NB4 (cell line): Measurements from ENCODE around the gene CERCAM.

ENCODE experiments used
- DNase-seq: peaks from one replicate; pipeline ENCODE4 v3.0.0; 2010; ENCODE audit warnings: low read depth
- H3K4me3 ChIP-seq: one replicate; pipeline ENCODE4 v1.5.1; 2011; ENCODE audit warnings: mild to moderate bottlenecking, low read depth, low read length, moderate library complexity
- MYC ChIP-seq: IDR thresholded peaks from 2 replicates; pipeline ENCODE4 v1.6.1; 2011; ENCODE audit warnings: low read depth, low read length
- POLR2A ChIP-seq: IDR thresholded peaks from 2 replicates; pipeline ENCODE4 v1.6.1; 2011; ENCODE audit warnings: mild to moderate bottlenecking; ENCODE audit not compliant: insufficient read length; ENCODE audit errors: extremely low read depth
- TF ChIP-seq, protein P1 (sequence below): IDR thresholded peaks from 2 replicates; pipeline ENCODE4 v1.6.1; 2011; ENCODE audit warnings: low read depth, low read length
- TF ChIP-seq, protein P2 (sequence below): IDR thresholded peaks from one replicate; pipeline ENCODE4 v1.5.1; 2012; ENCODE audit warnings: low read depth, low read length

The CERCAM gene, protein sequence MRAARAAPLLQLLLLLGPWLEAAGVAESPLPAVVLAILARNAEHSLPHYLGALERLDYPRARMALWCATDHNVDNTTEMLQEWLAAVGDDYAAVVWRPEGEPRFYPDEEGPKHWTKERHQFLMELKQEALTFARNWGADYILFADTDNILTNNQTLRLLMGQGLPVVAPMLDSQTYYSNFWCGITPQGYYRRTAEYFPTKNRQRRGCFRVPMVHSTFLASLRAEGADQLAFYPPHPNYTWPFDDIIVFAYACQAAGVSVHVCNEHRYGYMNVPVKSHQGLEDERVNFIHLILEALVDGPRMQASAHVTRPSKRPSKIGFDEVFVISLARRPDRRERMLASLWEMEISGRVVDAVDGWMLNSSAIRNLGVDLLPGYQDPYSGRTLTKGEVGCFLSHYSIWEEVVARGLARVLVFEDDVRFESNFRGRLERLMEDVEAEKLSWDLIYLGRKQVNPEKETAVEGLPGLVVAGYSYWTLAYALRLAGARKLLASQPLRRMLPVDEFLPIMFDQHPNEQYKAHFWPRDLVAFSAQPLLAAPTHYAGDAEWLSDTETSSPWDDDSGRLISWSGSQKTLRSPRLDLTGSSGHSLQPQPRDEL

DNA sequence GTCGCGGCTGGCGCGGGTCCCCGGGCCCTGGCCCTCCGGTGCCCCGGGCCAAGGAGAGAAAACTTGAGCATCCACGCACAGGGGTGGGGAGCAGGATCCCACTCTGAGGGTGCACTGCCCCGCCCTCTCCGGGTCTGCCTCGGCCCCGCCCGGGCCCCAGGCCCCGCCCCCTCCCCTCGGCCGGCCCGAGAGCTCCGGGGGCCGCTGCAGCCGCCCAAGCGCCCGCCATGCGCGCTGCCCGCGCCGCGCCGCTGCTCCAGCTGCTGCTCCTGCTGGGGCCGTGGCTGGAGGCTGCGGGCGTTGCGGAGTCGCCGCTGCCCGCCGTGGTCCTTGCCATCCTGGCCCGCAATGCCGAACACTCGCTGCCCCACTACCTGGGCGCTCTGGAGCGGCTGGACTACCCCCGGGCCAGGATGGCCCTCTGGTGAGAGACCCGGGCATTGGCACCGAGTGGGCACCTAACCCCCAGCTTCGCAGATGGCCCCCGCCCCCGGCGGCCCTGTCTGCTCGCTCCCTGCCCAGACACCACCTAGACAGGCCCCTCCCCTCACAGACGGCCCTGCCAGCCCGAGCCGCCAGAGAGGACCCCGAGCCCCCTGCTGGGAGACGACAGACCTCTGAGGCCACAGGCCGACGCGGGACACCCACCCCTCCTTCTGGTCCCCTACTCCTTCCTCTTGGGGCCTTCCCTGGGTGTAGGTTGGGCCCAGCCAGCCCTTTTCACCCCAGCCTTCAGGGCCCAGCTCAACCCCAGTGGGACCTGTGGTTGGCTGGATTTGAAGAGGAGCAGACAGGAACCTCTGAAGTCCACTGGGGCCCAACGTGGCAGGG, at the start of gene CERCAM:
CERCAM (plus strand) TSS at position 207 of the 831 bp plus-strand sequence; CDS start at position 228, 21 bp downstream.
- peak within 1 kb of the TSS; percentile 71 for H3K4me3 ChIP-seq
- TF ChIP-seq, protein P1, sequence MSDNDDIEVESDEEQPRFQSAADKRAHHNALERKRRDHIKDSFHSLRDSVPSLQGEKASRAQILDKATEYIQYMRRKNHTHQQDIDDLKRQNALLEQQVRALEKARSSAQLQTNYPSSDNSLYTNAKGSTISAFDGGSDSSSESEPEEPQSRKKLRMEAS, result no peak
- peak; percentile 26; the same call in 1 of the 2 replicates for TF ChIP-seq MYC
- peak; percentile 52 for TF ChIP-seq POLR2A
- peak; percentile 87 for DNase-seq

- H3K4me3 ChIP-seq, result peak overlapping the region; percentile 100
- DNase-seq, result peak; percentile 14
- TF ChIP-seq POLR2A (no peak), MYC (0 out of 2 replicates have a peak, but pooled peaks have one; percentile 0)
- TF ChIP-seq, protein P1, result no peak
- TF ChIP-seq, protein P2, sequence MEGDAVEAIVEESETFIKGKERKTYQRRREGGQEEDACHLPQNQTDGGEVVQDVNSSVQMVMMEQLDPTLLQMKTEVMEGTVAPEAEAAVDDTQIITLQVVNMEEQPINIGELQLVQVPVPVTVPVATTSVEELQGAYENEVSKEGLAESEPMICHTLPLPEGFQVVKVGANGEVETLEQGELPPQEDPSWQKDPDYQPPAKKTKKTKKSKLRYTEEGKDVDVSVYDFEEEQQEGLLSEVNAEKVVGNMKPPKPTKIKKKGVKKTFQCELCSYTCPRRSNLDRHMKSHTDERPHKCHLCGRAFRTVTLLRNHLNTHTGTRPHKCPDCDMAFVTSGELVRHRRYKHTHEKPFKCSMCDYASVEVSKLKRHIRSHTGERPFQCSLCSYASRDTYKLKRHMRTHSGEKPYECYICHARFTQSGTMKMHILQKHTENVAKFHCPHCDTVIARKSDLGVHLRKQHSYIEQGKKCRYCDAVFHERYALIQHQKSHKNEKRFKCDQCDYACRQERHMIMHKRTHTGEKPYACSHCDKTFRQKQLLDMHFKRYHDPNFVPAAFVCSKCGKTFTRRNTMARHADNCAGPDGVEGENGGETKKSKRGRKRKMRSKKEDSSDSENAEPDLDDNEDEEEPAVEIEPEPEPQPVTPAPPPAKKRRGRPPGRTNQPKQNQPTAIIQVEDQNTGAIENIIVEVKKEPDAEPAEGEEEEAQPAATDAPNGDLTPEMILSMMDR, result no peak
Measured at GRCh38 chr9:128371630-128372117, 49.0 kb upstream of the CERCAM start.

DNA sequence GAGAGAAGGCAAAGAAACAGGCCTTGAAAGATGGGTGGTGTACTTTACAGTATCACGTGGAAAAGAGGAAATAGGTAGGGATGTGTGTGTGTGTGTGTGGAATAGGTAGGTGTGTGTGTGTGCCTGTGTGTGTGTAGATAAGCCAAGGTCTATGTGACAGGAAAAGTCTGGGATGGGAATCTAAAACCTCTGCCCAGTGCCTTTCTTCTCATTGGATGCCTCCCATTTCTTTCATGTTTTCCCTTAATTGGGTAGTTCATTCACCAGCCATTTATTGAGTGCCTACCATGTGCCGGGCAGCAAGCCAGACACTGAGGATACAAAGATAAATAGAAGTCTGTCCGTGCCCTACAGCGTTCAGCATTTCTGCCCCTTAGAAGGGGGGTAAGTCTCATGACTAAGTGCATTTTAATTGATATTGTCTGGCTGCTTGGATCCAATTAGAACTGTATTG, 48.4 kb upstream of the CERCAM start:
- TF ChIP-seq POLR2A (no peak), MYC (no peak)
- TF ChIP-seq, protein P1, result no peak
- TF ChIP-seq, protein P2, result no peak
- peak; percentile 15 for DNase-seq
- H3K4me3 ChIP-seq, result peak overlapping the region; percentile 100

GRCh38 chr9:128372784-128373183, 47.9 kb upstream of the CERCAM start:
- peak overlapping the region; percentile 12 for H3K4me3 ChIP-seq
- TF ChIP-seq MYC, result no peak
- TF ChIP-seq POLR2A, result no peak
- TF ChIP-seq, protein P2, result no peak
- TF ChIP-seq, protein P1, result no peak
- no peak for DNase-seq

DNA sequence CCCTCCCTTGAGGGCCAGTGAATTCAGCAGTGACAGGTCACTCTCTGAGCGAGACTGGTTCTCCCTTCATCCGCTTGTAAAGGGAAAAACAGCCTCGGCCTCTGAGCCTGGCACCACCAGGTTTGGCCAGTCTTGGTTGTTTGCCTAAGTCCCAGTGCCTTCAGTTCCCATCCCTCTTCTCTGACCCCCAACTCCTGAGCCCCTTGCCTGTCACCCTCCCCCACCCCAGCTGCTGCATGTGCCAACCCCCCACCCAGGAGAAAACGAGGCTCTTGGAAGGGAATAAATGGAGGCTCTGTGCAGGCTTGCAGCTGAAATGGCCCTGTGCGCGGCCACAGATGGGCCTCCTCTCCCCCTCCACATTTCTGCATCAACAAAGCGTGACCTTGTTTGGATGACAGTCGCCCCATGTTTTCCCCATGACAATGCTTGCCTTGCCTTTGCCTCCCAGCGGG, 46.4 kb upstream of the CERCAM start:
- DNase-seq, result no peak
- no peak for TF ChIP-seq MYC

GRCh38 chr9:128375865-128376264, 44.8 kb upstream of the CERCAM start:
- TF ChIP-seq, protein P1, result no peak
- TF ChIP-seq POLR2A, result no peak
- TF ChIP-seq, protein P2, result no peak
- no peak for TF ChIP-seq MYC
- H3K4me3 ChIP-seq, result no peak overlapping the region
- DNase-seq, result no peak

More for the DNA sequence above, 46.4 kb upstream of the CERCAM start:
- no peak overlapping the region for H3K4me3 ChIP-seq
